Measurements from ENCODE around the gene NR5A1.

DNA sequence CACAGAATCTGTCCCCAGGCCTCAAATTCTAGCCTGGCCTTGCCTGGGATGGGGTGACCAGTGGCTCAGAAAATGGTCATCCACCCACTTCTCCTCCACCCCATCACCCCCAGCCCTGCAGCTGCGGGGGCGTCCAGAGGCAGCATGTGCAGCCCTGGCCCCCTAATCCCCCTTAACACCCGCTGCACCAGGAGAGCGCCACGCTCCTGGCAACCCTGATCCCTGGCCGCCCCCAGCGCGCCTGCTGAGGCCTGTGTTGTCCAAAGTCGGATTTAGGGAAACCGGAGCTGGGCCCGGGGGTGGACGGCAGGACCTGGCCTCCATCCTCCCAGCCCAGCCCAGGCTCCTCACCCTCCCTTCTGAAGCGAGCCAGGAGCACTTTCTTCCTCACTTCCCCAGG, 22.0 kb downstream of the NR5A1 start:
- no peak for TF ChIP-seq POLR2A (IDR thresholded peaks at IDR 0.05)
- TF ChIP-seq, protein P1, sequence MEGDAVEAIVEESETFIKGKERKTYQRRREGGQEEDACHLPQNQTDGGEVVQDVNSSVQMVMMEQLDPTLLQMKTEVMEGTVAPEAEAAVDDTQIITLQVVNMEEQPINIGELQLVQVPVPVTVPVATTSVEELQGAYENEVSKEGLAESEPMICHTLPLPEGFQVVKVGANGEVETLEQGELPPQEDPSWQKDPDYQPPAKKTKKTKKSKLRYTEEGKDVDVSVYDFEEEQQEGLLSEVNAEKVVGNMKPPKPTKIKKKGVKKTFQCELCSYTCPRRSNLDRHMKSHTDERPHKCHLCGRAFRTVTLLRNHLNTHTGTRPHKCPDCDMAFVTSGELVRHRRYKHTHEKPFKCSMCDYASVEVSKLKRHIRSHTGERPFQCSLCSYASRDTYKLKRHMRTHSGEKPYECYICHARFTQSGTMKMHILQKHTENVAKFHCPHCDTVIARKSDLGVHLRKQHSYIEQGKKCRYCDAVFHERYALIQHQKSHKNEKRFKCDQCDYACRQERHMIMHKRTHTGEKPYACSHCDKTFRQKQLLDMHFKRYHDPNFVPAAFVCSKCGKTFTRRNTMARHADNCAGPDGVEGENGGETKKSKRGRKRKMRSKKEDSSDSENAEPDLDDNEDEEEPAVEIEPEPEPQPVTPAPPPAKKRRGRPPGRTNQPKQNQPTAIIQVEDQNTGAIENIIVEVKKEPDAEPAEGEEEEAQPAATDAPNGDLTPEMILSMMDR (IDR thresholded peaks at IDR 0.05) = no peak

All from transverse colon (tissue), 3 donors.